G401 (cell line): Measurements from ENCODE around the gene SCRN1. TPM values are rescaled to one million over a fixed set of nuclear protein-coding genes. Genes with fewer than 3 reads are reported as not detected.

Experiments
- DNase-seq: peaks from one replicate; pipeline ENCODE4 v3.0.0-alpha.2; 2015; ENCODE audit warnings: low spot score
- in situ Hi-C: cut with HindIII; loops from 2 replicates; pipeline ENCODE4 v1.10.0; 2016; ENCODE audit warnings: low sequenced_read_pairs, mixed read lengths
- total RNA-seq: library from RNA; depleted of rRNA; stranded (reverse); fragments of >200 nt; shearing (Covaris generic); gene quantifications from 2 replicates; pipeline ENCODE4 v1.2.3, GENCODE V29; 2014; rRNA removed

The SCRN1 gene
- total RNA-seq, 1 experiment from 2014 or later, result 101 TPM

- in situ Hi-C loops, result no loop called here
- no peak for DNase-seq
Measured at GRCh38 chr7:29881724-29882123, 107.9 kb downstream of the SCRN1 start.

- in situ Hi-C loops, result no loop called here
- no peak for DNase-seq
Measured at GRCh38 chr7:29879609-29880008, 110.0 kb downstream of the SCRN1 start.

- DNase-seq, result peak; percentile 81
- in situ Hi-C loops, result no loop called here
Measured at GRCh38 chr7:29878081-29878688, 111.4 kb downstream of the SCRN1 start.

- no peak for DNase-seq
- in situ Hi-C loops, result no loop called here
Measured at GRCh38 chr7:29877196-29877595, 112.4 kb downstream of the SCRN1 start.

GRCh38 chr7:29875741-29876140 lies 113.9 kb downstream of the SCRN1 start:
- in situ Hi-C loops, result no loop called here
- no peak for DNase-seq

GRCh38 chr7:29873644-29874294 lies 115.8 kb downstream of the SCRN1 start:
- in situ Hi-C loops, result no loop called here
- no peak for DNase-seq

- in situ Hi-C loops, result no loop called here
- no peak for DNase-seq
Measured at GRCh38 chr7:29871787-29872398, 117.7 kb downstream of the SCRN1 start.

Other genes with a start within 250 kb of the SCRN1 start
- not detected in 2 replicates for gene WIPF3, start 183.3 kb downstream of the SCRN1 start, total RNA-seq
- gene FKBP14, start 36.9 kb upstream of the SCRN1 start, total RNA-seq, result 5.9 and 13.1 TPM in 2 replicates
- 13.7 and 21.5 TPM in 2 replicates for gene PLEKHA8, start 38.6 kb upstream of the SCRN1 start, total RNA-seq
- gene MTURN, start 145.2 kb upstream of the SCRN1 start, total RNA-seq, result 8.5 and 9.1 TPM in 2 replicates